SK-N-SH treated with all-trans-retinoic acid at 6 μM for 48 hours (cell line): ENCODE data around the gene PIK3R5.

Source experiments
- ATAC-seq: fragments of 200-7000 bp; cut with Tn5 transposase; 3 replicates; pipeline ENCODE4 v1.9.1; 2020; ENCODE audit warnings: mild to moderate bottlenecking, moderate library complexity
- ARNTL ChIP-seq: fragments of 450-650 bp; formaldehyde crosslinking; IDR thresholded peaks from 2 replicates; pipeline ENCODE4 v1.5.0; 2020; ENCODE audit warnings: low read depth, mild to moderate bottlenecking, moderate library complexity, borderline replicate concordance
- BACH2 ChIP-seq: fragments of 250-450 bp; sonication (Bioruptor Pico); IDR thresholded peaks from 2 replicates; pipeline ENCODE4 v1.9.0; 2021; ENCODE audit warnings: mild to moderate bottlenecking, borderline replicate concordance
- CREB5 ChIP-seq: fragments of 250-450 bp; sonication (Bioruptor Pico); IDR thresholded peaks from 2 replicates; pipeline ENCODE4 v1.5.1; 2020; ENCODE audit warnings: low read depth, mild to moderate bottlenecking, moderate library complexity
- CSDC2 ChIP-seq: fragments of 250-450 bp; sonication (Bioruptor Pico); IDR thresholded peaks from 2 replicates; pipeline ENCODE4 v1.5.0; 2020; ENCODE audit warnings: mild to moderate bottlenecking, moderate library complexity
- CSRNP3 ChIP-seq: fragments of 250-450 bp; sonication (Bioruptor Pico); IDR thresholded peaks from 2 replicates; pipeline ENCODE4 v1.5.1; 2021; ENCODE audit warnings: mild to moderate bottlenecking, moderate library complexity
- ESRRG ChIP-seq: fragments of 250-450 bp; sonication (Bioruptor Pico); IDR thresholded peaks from 2 replicates; pipeline ENCODE4 v1.6.1; 2021; ENCODE audit warnings: mild to moderate bottlenecking
- GLIS3 ChIP-seq: fragments of 250-450 bp; sonication (Bioruptor Pico); IDR thresholded peaks from 2 replicates; pipeline ENCODE4 v1.5.0; 2020; ENCODE audit warnings: mild to moderate bottlenecking, moderate library complexity
- ISL1 ChIP-seq: fragments of 250-450 bp; sonication (Bioruptor Pico); IDR thresholded peaks from 2 replicates; pipeline ENCODE4 v2.1.2; 2022; ENCODE audit warnings: mild to moderate bottlenecking, moderate library complexity
- OSR1 ChIP-seq: fragments of 250-450 bp; sonication (Bioruptor Pico); IDR thresholded peaks from 2 replicates; pipeline ENCODE4 v1.8.0; 2022; ENCODE audit warnings: moderate library complexity, mild to moderate bottlenecking, inconsistent platforms
- PATZ1 ChIP-seq: fragments of 250-450 bp; sonication (Bioruptor Pico); IDR thresholded peaks from 2 replicates; pipeline ENCODE4 v1.8.0; 2020; ENCODE audit warnings: mild to moderate bottlenecking, moderate library complexity, borderline replicate concordance
- POU6F1 ChIP-seq: fragments of 250-450 bp; sonication (Bioruptor Pico); IDR thresholded peaks from 2 replicates; pipeline ENCODE4 v1.8.0; 2021; ENCODE audit warnings: low read depth, mild to moderate bottlenecking, moderate library complexity, borderline replicate concordance
- RARB ChIP-seq: fragments of 250-450 bp; sonication (Bioruptor Pico); IDR thresholded peaks from 2 replicates; pipeline ENCODE4 v1.8.0; 2021; ENCODE audit warnings: mild to moderate bottlenecking, moderate library complexity
- SNAI2 ChIP-seq: fragments of 250-450 bp; sonication (Bioruptor Pico); IDR thresholded peaks from 2 replicates; pipeline ENCODE4 v1.5.0; 2020; ENCODE audit warnings: mild to moderate bottlenecking, moderate library complexity
- TCF4 ChIP-seq: fragments of 250-450 bp; sonication (Bioruptor Pico); IDR thresholded peaks from 2 replicates; pipeline ENCODE4 v1.8.0; 2021; ENCODE audit warnings: mild to moderate bottlenecking, moderate library complexity, borderline replicate concordance
- TOX ChIP-seq: fragments of 250-450 bp; sonication (Bioruptor Pico); IDR thresholded peaks from 2 replicates; pipeline ENCODE4 v1.8.0; 2021; ENCODE audit warnings: mild to moderate bottlenecking, moderate library complexity, borderline replicate concordance
- ZC3H10 ChIP-seq: fragments of 250-450 bp; sonication (Bioruptor Pico); IDR thresholded peaks from 2 replicates; pipeline ENCODE4 v1.5.1; 2021; ENCODE audit warnings: mild to moderate bottlenecking, moderate library complexity
- ZFP30 ChIP-seq: fragments of 450-650 bp; formaldehyde crosslinking; IDR thresholded peaks from 2 replicates; pipeline ENCODE4 v1.5.0; 2022; ENCODE audit warnings: mild to moderate bottlenecking, moderate library complexity
- ZNF565 ChIP-seq: fragments of 450-650 bp; formaldehyde crosslinking; conservative IDR thresholded peaks from 2 replicates; pipeline ENCODE4 v1.5.0; 2020; ENCODE audit warnings: low read depth, mild to moderate bottlenecking, moderate library complexity
- ZNF8 ChIP-seq: fragments of 450-650 bp; formaldehyde crosslinking; IDR thresholded peaks from 2 replicates; pipeline ENCODE4 v1.5.0; 2020; ENCODE audit warnings: mild to moderate bottlenecking, moderate library complexity

PIK3R5 gene

GRCh38 chr17:8965394-8966168 lies at the start of gene PIK3R5:
PIK3R5 (minus strand) TSS chr17:8965707; CDS start chr17:8911494, 54,213 bp downstream.
- no peak for ATAC-seq
- TF ChIP-seq TCF4 (CRISPR knock-in tag) (no peak), ARNTL (no peak), PATZ1 (no peak), BACH2 (CRISPR knock-in tag) (no peak)
- TF ChIP-seq, all 23 proteins: peak for 0

- TF ChIP-seq ZFP30 (CRISPR knock-in tag) (no peak), ARNTL (no peak), ZNF565 (CRISPR knock-in tag) (no peak), GLIS3 (CRISPR knock-in tag) (no peak), RARB (no peak), ISL1 (CRISPR knock-in tag) (no peak), OSR1 (CRISPR knock-in tag) (no peak), POU6F1 (CRISPR knock-in tag) (no peak), SNAI2 (CRISPR knock-in tag) (no peak), ZNF8 (no peak)
These were observed 45.5 kb upstream of the PIK3R5 start for GRCh38 chr17:9011001-9011400.

GRCh38 chr17:9009737-9010136 lies 44.2 kb upstream of the PIK3R5 start:
- ATAC-seq = no peak
- TF ChIP-seq ESRRG (CRISPR knock-in tag) (no peak), RARB (no peak), POU6F1 (CRISPR knock-in tag) (no peak), ZNF8 (no peak)

More at GRCh38 chr17:9011001-9011400, 45.5 kb upstream of the PIK3R5 start:
- ATAC-seq = no peak

- TF ChIP-seq ZC3H10 (CRISPR knock-in tag) = no peak
- no peak for TF ChIP-seq RARB
- no peak for TF ChIP-seq CSDC2
- no peak for TF ChIP-seq ISL1 (CRISPR knock-in tag)
- no peak for TF ChIP-seq TOX
- no peak for TF ChIP-seq CSRNP3 (CRISPR knock-in tag)
- TF ChIP-seq ARNTL = no peak
- no peak for TF ChIP-seq BACH2 (CRISPR knock-in tag)
- no peak for TF ChIP-seq SNAI2 (CRISPR knock-in tag)
- TF ChIP-seq PATZ1 = no peak
- TF ChIP-seq TCF4 (CRISPR knock-in tag) = no peak
- TF ChIP-seq CREB5 (CRISPR knock-in tag) = no peak
- TF ChIP-seq, all 23 proteins: peak for 0
- no peak for ATAC-seq
These were observed 43.6 kb upstream of the PIK3R5 start for GRCh38 chr17:9009096-9009495.
